Smooth muscle cell (in vitro differentiated cells): Measurements from ENCODE around the gene FGF4. TPM values are rescaled to one million over a fixed set of nuclear protein-coding genes. Genes with fewer than 3 reads are reported as not detected.

Source experiments
- DNase-seq: peaks from one replicate; lab custom pipeline; 2025; ENCODE audit not compliant: unreplicated experiment; lab: John Stamatoyannopoulos, UW
- H2AFZ ChIP-seq: fragments of 200-600 bp; sonication (generic); 2 replicates; pipeline ENCODE4 v1.6.0; 2016; ENCODE audit warnings: antibody characterized with exemption, low read depth, mild to moderate bottlenecking
- H3F3A ChIP-seq: fragments of 200-600 bp; sonication (generic); 2 replicates; pipeline ENCODE4 v1.6.0; 2017; ENCODE audit warnings: antibody characterized with exemption, low read depth
- H3K27ac ChIP-seq: fragments of 200-600 bp; sonication (generic); 2 replicates; pipeline ENCODE4 v1.5.1; 2016; ENCODE audit warnings: low read depth, mild to moderate bottlenecking
- H3K27me3 ChIP-seq: fragments of 200-600 bp; sonication (generic); 2 replicates; pipeline ENCODE4 v1.6.1; 2016; ENCODE audit warnings: low read depth, mild to moderate bottlenecking
- H3K36me3 ChIP-seq: fragments of 200-600 bp; sonication (generic); 2 replicates; pipeline ENCODE4 v1.5.1; 2016; ENCODE audit warnings: low read depth
- H3K4me1 ChIP-seq: fragments of 200-600 bp; sonication (generic); 2 replicates; pipeline ENCODE4 v1.5.1; 2016; ENCODE audit warnings: low read depth
- H3K4me2 ChIP-seq: fragments of 200-600 bp; sonication (generic); 2 replicates; pipeline ENCODE4 v1.6.0; 2016; ENCODE audit warnings: mild to moderate bottlenecking
- H3K4me3 ChIP-seq: fragments of 200-600 bp; sonication (generic); 2 replicates; pipeline ENCODE4 v1.5.1; 2016; ENCODE audit warnings: mild to moderate bottlenecking
- H3K79me2 ChIP-seq: fragments of 200-600 bp; sonication (generic); 2 replicates; pipeline ENCODE4 v1.6.0; 2016; ENCODE audit warnings: low read depth, mild to moderate bottlenecking
- H3K9ac ChIP-seq: fragments of 200-600 bp; sonication (generic); 2 replicates; pipeline ENCODE4 v1.6.0; 2016; ENCODE audit warnings: low read depth
- H3K9me3 ChIP-seq: fragments of 200-600 bp; sonication (generic); replicated peaks from 2 replicates; pipeline ENCODE4 v1.5.1; 2016; ENCODE audit warnings: low read depth
- H4K20me1 ChIP-seq: fragments of 200-600 bp; sonication (generic); 2 replicates; pipeline ENCODE4 v1.6.0; 2016; ENCODE audit warnings: low read depth
- WGBS: methylation state at CpG from one replicate; pipeline ENCODE4 v1.1.7; 2016; ENCODE audit warnings: low lambda C conversion rate; 5-methylcytosine and 5-hydroxymethylcytosine counted together
- polyA plus RNA-seq: library from polyadenylated mRNA; unstranded; fragments of >200 nt; fragmentation: Nextera tagmentation; extraction: Ambion mirVana; gene quantifications from 2 replicates; pipeline ENCODE4 v1.2.1, GENCODE V29; 2016
- total RNA-seq: library from RNA; depleted of rRNA; stranded (reverse); fragments of >200 nt; gene quantifications from 2 replicates; pipeline ENCODE4 v1.2.3, GENCODE V29; 2014
- TF ChIP-seq, protein P1 (sequence below): fragments of 200-600 bp; sonication (generic); IDR thresholded peaks from 2 replicates; pipeline ENCODE4 v1.5.1; 2017; ENCODE audit warnings: borderline replicate concordance, mild to moderate bottlenecking, antibody characterized with exemption; ENCODE audit not compliant: insufficient read depth, poor library complexity, severe bottlenecking

Gene FGF4
- total and polyA plus RNA-seq, 2 experiments from 2014 or later = not detected

DNA sequence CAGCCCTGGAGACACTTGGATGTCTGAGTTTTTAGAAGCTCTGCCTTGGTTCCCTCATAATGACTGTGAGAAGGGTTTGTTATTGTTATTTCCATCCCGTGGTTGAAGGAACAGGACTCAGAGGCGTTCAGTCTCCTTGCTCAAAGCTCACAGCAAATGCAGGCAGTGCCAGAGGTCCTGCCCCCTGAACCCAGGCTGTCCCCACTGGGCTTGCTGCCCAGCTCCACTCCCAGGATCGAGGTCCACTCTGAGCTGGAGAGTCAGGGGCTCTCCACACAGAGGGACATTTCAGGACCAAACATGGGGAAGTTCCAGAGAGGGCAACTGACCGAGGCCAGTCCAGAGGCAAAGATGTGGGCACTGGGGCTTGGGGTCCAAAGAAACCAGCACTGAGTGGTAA is 14.8 kb downstream of the FGF4 start:
- H3K27ac ChIP-seq = no peak overlapping the region
- no peak for DNase-seq
- H3K27me3 ChIP-seq = no peaks in the 10 kb centered on the region
- TF ChIP-seq, protein P1, sequence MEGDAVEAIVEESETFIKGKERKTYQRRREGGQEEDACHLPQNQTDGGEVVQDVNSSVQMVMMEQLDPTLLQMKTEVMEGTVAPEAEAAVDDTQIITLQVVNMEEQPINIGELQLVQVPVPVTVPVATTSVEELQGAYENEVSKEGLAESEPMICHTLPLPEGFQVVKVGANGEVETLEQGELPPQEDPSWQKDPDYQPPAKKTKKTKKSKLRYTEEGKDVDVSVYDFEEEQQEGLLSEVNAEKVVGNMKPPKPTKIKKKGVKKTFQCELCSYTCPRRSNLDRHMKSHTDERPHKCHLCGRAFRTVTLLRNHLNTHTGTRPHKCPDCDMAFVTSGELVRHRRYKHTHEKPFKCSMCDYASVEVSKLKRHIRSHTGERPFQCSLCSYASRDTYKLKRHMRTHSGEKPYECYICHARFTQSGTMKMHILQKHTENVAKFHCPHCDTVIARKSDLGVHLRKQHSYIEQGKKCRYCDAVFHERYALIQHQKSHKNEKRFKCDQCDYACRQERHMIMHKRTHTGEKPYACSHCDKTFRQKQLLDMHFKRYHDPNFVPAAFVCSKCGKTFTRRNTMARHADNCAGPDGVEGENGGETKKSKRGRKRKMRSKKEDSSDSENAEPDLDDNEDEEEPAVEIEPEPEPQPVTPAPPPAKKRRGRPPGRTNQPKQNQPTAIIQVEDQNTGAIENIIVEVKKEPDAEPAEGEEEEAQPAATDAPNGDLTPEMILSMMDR = no peak
- 86% methylated on average over 4 of the region's 4 CpGs for WGBS
- H4K20me1 ChIP-seq = no peaks in the 10 kb centered on the region
- H3K4me1 ChIP-seq = no peaks in the 10 kb centered on the region
- H3K79me2 ChIP-seq = no peaks in the 10 kb centered on the region
- no peak overlapping the region for H2AFZ ChIP-seq
- H3F3A ChIP-seq = no peaks in the 10 kb centered on the region
- no peak overlapping the region for H3K4me2 ChIP-seq
- H3K36me3 ChIP-seq = no peaks in the 10 kb centered on the region
- no peaks in the 10 kb centered on the region for H3K9me3 ChIP-seq
- H3K4me3 ChIP-seq = no peak overlapping the region
- H3K9ac ChIP-seq = no peak overlapping the region

DNA sequence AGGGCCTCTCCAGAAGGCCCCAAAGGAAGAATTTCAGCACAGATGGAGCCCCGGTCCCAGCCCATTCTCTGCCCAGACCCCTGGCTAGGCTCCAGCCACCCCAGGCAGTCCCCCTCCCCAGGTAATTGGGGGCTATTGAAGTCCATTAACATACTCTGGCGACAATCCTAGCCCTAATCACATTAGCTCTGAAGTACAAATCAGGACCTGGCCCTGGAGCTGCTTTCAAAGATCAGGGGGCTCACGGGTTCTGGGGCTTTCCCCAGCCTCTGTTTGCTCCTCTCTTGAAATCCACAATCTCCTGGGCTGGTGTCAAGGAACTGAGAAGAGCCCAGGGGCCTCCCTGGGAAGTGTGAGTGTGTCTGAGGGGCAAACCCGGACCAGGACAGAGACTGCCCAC is 22.3 kb downstream of the FGF4 start:
- no peaks in the 10 kb centered on the region for H3K4me1 ChIP-seq
- no peaks in the 10 kb centered on the region for H4K20me1 ChIP-seq
- H3K27ac ChIP-seq = no peak overlapping the region
- no peak overlapping the region for H3K4me3 ChIP-seq
- 35% methylated on average over 4 of the region's 4 CpGs for whole genome bisulfite sequencing
- H3K36me3 ChIP-seq = no peaks in the 10 kb centered on the region
- H2AFZ ChIP-seq = no peak overlapping the region
- TF ChIP-seq, protein P1 = no peak
- H3F3A ChIP-seq = no peaks in the 10 kb centered on the region
- H3K4me2 ChIP-seq = no peak overlapping the region
- no peak for DNase-seq
- no peak overlapping the region for H3K9ac ChIP-seq
- no peaks in the 10 kb centered on the region for H3K27me3 ChIP-seq
- no peaks in the 10 kb centered on the region for H3K79me2 ChIP-seq
- H3K9me3 ChIP-seq = no peaks in the 10 kb centered on the region

DNA sequence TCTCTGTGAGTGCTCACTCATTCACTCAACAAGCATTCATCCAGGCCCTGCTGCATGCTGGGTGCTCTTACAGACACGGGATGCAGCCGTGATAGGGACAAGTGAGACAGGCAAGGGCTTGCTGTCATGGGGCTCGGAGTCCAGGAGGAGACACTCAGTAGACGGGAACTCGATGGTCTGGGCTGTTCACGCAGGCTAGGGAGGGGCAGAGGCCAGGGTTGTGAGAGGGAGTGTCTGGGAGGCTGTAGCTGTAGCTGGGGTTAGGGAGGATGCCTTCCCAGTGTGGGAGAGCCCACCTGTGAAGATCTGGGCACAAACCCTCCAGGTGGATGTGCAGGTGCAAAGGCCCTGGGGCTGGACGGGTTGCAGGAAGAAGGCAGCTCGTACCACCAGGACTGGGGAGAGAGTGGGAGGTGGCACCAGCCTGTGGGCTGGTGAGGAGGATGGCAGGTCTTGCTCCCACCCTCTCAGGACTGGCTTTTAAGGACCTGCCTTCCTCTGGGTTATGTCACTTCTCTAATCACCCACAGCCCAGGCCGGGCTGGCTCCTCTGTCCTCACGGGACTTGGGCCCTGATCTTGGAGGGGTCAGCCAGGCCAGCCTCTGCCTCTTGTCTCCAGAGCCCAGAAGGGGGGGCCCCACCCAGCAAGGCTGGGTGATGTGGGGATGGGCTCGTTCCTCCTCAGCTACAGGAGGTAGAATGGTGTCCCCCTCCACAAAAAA is 24.1 kb downstream of the FGF4 start:
- no peak for DNase-seq
- WGBS = 84% methylated on average over 11 of the region's 11 CpGs
- no peaks in the 10 kb centered on the region for H3K36me3 ChIP-seq

More for the DNA sequence above, 24.1 kb downstream of the FGF4 start:
- H3K4me3 ChIP-seq = no peak overlapping the region
- peaks cover 7% of the 10 kb centered on the region for H3K4me1 ChIP-seq
- H3K27ac ChIP-seq = no peak overlapping the region
- H3K4me2 ChIP-seq = no peak overlapping the region
- H3K9ac ChIP-seq = no peak overlapping the region
- H3K27me3 ChIP-seq = no peaks in the 10 kb centered on the region
- TF ChIP-seq, protein P1 = no peak
- H3F3A ChIP-seq = no peaks in the 10 kb centered on the region
- H3K9me3 ChIP-seq = no peaks in the 10 kb centered on the region
- no peaks in the 10 kb centered on the region for H4K20me1 ChIP-seq
- no peaks in the 10 kb centered on the region for H3K79me2 ChIP-seq
- H2AFZ ChIP-seq = no peak overlapping the region
